Measurements from ENCODE around the gene LDHAL6A. TPM values are rescaled to one million over a fixed set of nuclear protein-coding genes. Genes with fewer than 3 reads are reported as not detected.

LDHAL6A gene
- polyA plus RNA-seq, 1 donor from 2014 or later: not detected

DNA sequence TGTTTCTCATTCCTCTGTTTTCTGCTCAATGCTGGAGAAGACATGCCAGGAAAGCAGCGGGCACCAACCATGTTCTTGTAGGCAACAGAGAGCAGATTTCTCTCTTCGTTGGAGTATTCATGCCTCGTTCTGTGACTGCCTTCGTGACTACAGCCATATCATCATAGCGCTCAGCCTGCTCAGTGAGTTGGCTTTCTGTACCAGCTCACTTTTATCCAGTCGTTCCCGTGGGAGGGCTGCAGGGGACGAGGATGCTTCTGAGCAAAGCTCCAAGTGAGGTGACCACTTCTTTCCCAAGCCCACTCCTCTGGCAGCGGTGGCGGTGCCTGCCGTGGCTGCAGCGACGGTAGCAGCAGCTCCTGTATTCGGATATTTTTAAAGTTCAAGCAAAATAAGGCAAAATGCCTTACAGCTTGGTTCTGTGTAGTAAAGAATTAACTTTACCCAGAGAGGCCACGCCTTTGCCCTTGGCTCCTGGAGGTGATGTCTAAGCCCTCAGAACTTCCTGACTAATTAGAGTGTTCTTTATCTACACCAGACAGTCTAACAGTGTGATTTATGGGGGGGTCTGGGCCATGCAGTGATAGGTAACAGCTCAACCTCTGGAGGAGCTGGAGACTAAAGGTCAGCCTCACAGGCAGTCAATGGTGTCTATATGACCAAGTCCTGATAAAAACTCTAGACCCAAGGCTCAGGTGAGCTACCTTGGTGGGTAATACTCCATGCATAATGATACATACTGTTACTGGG lies 35.3 kb downstream of the LDHAL6A start:
- Histone ChIP-seq H3K27me3 (ENCODE audit: insufficient read depth, low read depth, low read length) (no peaks in the 10 kb centered on the region), H3K36me3 (ENCODE audit: insufficient read depth, low read length) (no peaks in the 10 kb centered on the region), H3K9me2 (ENCODE audit: insufficient read depth, low read length) (no peaks in the 10 kb centered on the region), H2AFZ (ENCODE audit: low read depth, low read length) (no peak overlapping the region), H3K9me3 (ENCODE audit: low read length) (no peaks in the 10 kb centered on the region), H3F3A (ENCODE audit: insufficient read depth, low read length, poor library complexity, severe bottlenecking) (no peaks in the 10 kb centered on the region), H3K27ac (ENCODE audit: low read length) (no peak overlapping the region), H4K20me1 (ENCODE audit: insufficient read depth) (no peaks in the 10 kb centered on the region), H3K79me2 (replicated peaks; ENCODE audit: insufficient read depth, low read length) (no peaks in the 10 kb centered on the region), H3K4me2 (ENCODE audit: low read length) (no peak overlapping the region), H3K4me3 (ENCODE audit: low read length) (no peak overlapping the region), H3K9ac (ENCODE audit: low read length) (no peak overlapping the region)
- no peak for TF ChIP-seq EP300 (conservative IDR thresholded peaks at IDR 0.05; ENCODE audit: poor library complexity, severe bottlenecking)
- no peak for TF ChIP-seq EZH2 (IDR thresholded peaks at IDR 0.05; ENCODE audit: borderline replicate concordance, insufficient read depth, low read length, poor library complexity, severe bottlenecking)
- no peak for TF ChIP-seq SMC3 (conservative IDR thresholded peaks at IDR 0.05; ENCODE audit: poor library complexity)

GRCh38 chr11:18491924-18492323 lies 36.3 kb downstream of the LDHAL6A start:
- no peaks in the 10 kb centered on the region for H3F3A ChIP-seq (ENCODE audit: insufficient read depth, low read length, poor library complexity, severe bottlenecking)
- H3K36me3 ChIP-seq (ENCODE audit: insufficient read depth, low read length): no peaks in the 10 kb centered on the region

More at GRCh38 chr11:18491924-18492323, 36.3 kb downstream of the LDHAL6A start:
- H3K9me3 ChIP-seq (ENCODE audit: low read length): no peaks in the 10 kb centered on the region
- H3K27me3 ChIP-seq (ENCODE audit: insufficient read depth, low read depth, low read length): no peaks in the 10 kb centered on the region
- H2AFZ ChIP-seq (ENCODE audit: low read depth, low read length): no peak overlapping the region
- no peaks in the 10 kb centered on the region for H3K79me2 ChIP-seq (replicated peaks; ENCODE audit: insufficient read depth, low read length)
- no peak overlapping the region for H3K27ac ChIP-seq (ENCODE audit: low read length)
- no peak overlapping the region for H3K4me3 ChIP-seq (ENCODE audit: low read length)
- H3K9me2 ChIP-seq (ENCODE audit: insufficient read depth, low read length): no peaks in the 10 kb centered on the region
- no peak overlapping the region for H3K4me2 ChIP-seq (ENCODE audit: low read length)
- H4K20me1 ChIP-seq (ENCODE audit: insufficient read depth): no peaks in the 10 kb centered on the region
- no peak for TF ChIP-seq RAD21 (conservative IDR thresholded peaks at IDR 0.05)
- TF ChIP-seq SMC3 (conservative IDR thresholded peaks at IDR 0.05; ENCODE audit: poor library complexity): no peak
- no peak for TF ChIP-seq EZH2 (IDR thresholded peaks at IDR 0.05; ENCODE audit: borderline replicate concordance, insufficient read depth, low read length, poor library complexity, severe bottlenecking)
- no peak for TF ChIP-seq REST (IDR thresholded peaks at IDR 0.05; ENCODE audit: borderline replicate concordance)
- no peak for TF ChIP-seq EP300 (conservative IDR thresholded peaks at IDR 0.05; ENCODE audit: poor library complexity, severe bottlenecking)
- TF ChIP-seq TAF1 (IDR thresholded peaks at IDR 0.05; ENCODE audit: low read depth): no peak
- TF ChIP-seq, protein P1, sequence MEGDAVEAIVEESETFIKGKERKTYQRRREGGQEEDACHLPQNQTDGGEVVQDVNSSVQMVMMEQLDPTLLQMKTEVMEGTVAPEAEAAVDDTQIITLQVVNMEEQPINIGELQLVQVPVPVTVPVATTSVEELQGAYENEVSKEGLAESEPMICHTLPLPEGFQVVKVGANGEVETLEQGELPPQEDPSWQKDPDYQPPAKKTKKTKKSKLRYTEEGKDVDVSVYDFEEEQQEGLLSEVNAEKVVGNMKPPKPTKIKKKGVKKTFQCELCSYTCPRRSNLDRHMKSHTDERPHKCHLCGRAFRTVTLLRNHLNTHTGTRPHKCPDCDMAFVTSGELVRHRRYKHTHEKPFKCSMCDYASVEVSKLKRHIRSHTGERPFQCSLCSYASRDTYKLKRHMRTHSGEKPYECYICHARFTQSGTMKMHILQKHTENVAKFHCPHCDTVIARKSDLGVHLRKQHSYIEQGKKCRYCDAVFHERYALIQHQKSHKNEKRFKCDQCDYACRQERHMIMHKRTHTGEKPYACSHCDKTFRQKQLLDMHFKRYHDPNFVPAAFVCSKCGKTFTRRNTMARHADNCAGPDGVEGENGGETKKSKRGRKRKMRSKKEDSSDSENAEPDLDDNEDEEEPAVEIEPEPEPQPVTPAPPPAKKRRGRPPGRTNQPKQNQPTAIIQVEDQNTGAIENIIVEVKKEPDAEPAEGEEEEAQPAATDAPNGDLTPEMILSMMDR (IDR thresholded peaks at IDR 0.05; ENCODE audit: poor library complexity, severe bottlenecking): no peak
- no peak for TF ChIP-seq MXI1 (conservative IDR thresholded peaks at IDR 0.05; ENCODE audit: poor library complexity, severe bottlenecking)
- no peak overlapping the region for H3K9ac ChIP-seq (ENCODE audit: low read length)

All from neural cell (in vitro differentiated cells).